T-helper 2 cell treated with Interferon-gamma antibody and Interleukin-4, amounts not matched to agents 100 ng/mL and 5 ng/mL, for 36 hours (primary cell): Measurements from ENCODE around the gene SORT1. TPM values are rescaled to one million over a fixed set of nuclear protein-coding genes. Genes with fewer than 3 reads are reported as not detected.
"Not testable (repeated sequence)": the region's sequence is repeated elsewhere in the genome, so short reads cannot be mapped to it uniquely, and the experiment has no call there.

Experiments
- intact Hi-C: fragments of 100-400 bp; cut with micrococcal nuclease; formaldehyde crosslinking; loops from one replicate; pipeline ENCODE4 v1.15.1; 2023
- total RNA-seq: library from RNA; stranded (reverse); gene quantifications from 2 replicates; pipeline ENCODE4 v1.2.3, GENCODE V29; 2022

SORT1 gene
- total RNA-seq, 1 donor from 2014 or later, result 6.2 TPM

GRCh38 chr1:109300650-109301151 is 97.0 kb downstream of the SORT1 start:
- intact Hi-C loops, result no loop called here

GRCh38 chr1:109299558-109300343 is 98.0 kb downstream of the SORT1 start:
- intact Hi-C loops, result no loop called here

GRCh38 chr1:109298666-109299557 is 98.8 kb downstream of the SORT1 start:
- intact Hi-C loops, result no loop called here

- intact Hi-C loops, result no loop called here
These were observed 100.9 kb downstream of the SORT1 start for GRCh38 chr1:109296782-109297181.

GRCh38 chr1:109295712-109296415 is 101.9 kb downstream of the SORT1 start:
- intact Hi-C loops, result no loop called here

- intact Hi-C loops, result no loop called here
These were observed 103.2 kb downstream of the SORT1 start for GRCh38 chr1:109294481-109294880.

GRCh38 chr1:109293026-109293425 is 104.7 kb downstream of the SORT1 start:
- intact Hi-C loops, result no loop called here

GRCh38 chr1:109292364-109292763 is 105.4 kb downstream of the SORT1 start:
- intact Hi-C loops, result no loop called here

GRCh38 chr1:109290998-109291397 is 106.7 kb downstream of the SORT1 start:
- intact Hi-C loops, result no loop called here

- intact Hi-C loops, result no loop called here
These were observed 107.6 kb downstream of the SORT1 start for GRCh38 chr1:109290137-109290536.

GRCh38 chr1:109286762-109287161 is 111.0 kb downstream of the SORT1 start:
- intact Hi-C loops, result not testable (repeated sequence)

GRCh38 chr1:109283748-109284600 is 113.7 kb downstream of the SORT1 start:
- intact Hi-C loops, result loop anchor here (1.0 to 5.0 kb wide), 3 partner anchors 142 to 537 kb away; partner anchors contain the start of genes ATXN7L2, PSMA5 and STXBP3

- intact Hi-C loops, result loop anchor here (1.0 to 5.0 kb wide), 4 partner anchors 116 to 536 kb away; partner anchors contain the start of genes ATXN7L2, PSMA5 and STXBP3
These were observed 114.6 kb downstream of the SORT1 start, which contains the start of gene PSRC1 for GRCh38 chr1:109282952-109283747. Gene PSRC1, minus strand, starts transcription at chr1:109283145.

- intact Hi-C loops, result loop anchor here (1.0 to 5.0 kb wide), 3 partner anchors 117 to 536 kb away; partner anchors contain the start of genes ATXN7L2 and STXBP3
These were observed 115.2 kb downstream of the SORT1 start for GRCh38 chr1:109282497-109282951.

GRCh38 chr1:109281680-109282496 is 115.8 kb downstream of the SORT1 start:
- intact Hi-C loops, result loop anchor here (1.0 to 5.0 kb wide), 3 partner anchors 117 to 535 kb away; partner anchors contain the start of genes ATXN7L2 and STXBP3

GRCh38 chr1:109280862-109281261 is 116.9 kb downstream of the SORT1 start:
- intact Hi-C loops, result loop anchor here (5.0 kb wide), 1 partner anchor 201 kb away; the partner anchor contains the start of gene ATXN7L2

GRCh38 chr1:109279615-109280278 is 118.0 kb downstream of the SORT1 start:
- intact Hi-C loops, result loop anchor here (5.0 kb wide), 1 partner anchor 203 kb away; the partner anchor contains the start of gene ATXN7L2
